ENCODE data around the gene TUBG1. TPM values are rescaled to one million over a fixed set of nuclear protein-coding genes. Genes with fewer than 3 reads are reported as not detected.

Gene TUBG1
- total and polyA plus RNA-seq, 2 of the 8 experiments (the other 6 are each of a cell fraction or from before 2014, with no cell fraction given), result 109 to 208 TPM

GRCh38 chr17:42608305-42609181 lies 940 bp upstream of the TUBG1 start (continued):
- no peak for TF ChIP-seq JUN (IDR thresholded peaks at IDR 0.05; ENCODE audit: low read depth, low read length)
- TF ChIP-seq TBP (IDR thresholded peaks at IDR 0.05; ENCODE audit: low read depth, low read length), result no peak
- no peak for TF ChIP-seq CHD1 (IDR thresholded peaks at IDR 0.05; ENCODE audit: low read depth, low read length)
- TF ChIP-seq KDM4A (IDR thresholded peaks at IDR 0.05; ENCODE audit: low read depth, low read length, severe bottlenecking), result peak; percentile 70
- no peak; the same call in 1 of the 2 replicates for TF ChIP-seq PHF8 (conservative IDR thresholded peaks at IDR 0.05; ENCODE audit: low read depth, low read length)
- no peak for TF ChIP-seq EGR1 (IDR thresholded peaks at IDR 0.05; ENCODE audit: borderline replicate concordance, low read depth, low read length)
- no peak for TF ChIP-seq BRCA1 (IDR thresholded peaks at IDR 0.05; ENCODE audit: low read depth, low read length)
- no peak for TF ChIP-seq POLR2AphosphoS5 (IDR thresholded peaks at IDR 0.05; ENCODE audit: low read depth, low read length)
- no peak for TF ChIP-seq MAFK (IDR thresholded peaks at IDR 0.05; ENCODE audit: low read depth, low read length)
- no peak for TF ChIP-seq HDAC6 (IDR thresholded peaks at IDR 0.05; ENCODE audit: low read depth, low read length)
- TF ChIP-seq CBX8 (IDR thresholded peaks at IDR 0.05; ENCODE audit: borderline replicate concordance, low read depth, low read length), result no peak
- TF ChIP-seq MAX (IDR thresholded peaks at IDR 0.05), result no peak
- peak; percentile 26 for TF ChIP-seq ASH2L (IDR thresholded peaks at IDR 0.05; ENCODE audit: low read length)
- no peak for TF ChIP-seq POU5F1 (IDR thresholded peaks at IDR 0.05; ENCODE audit: low read depth, low read length)
- TF ChIP-seq CBX5 (IDR thresholded peaks at IDR 0.05; ENCODE audit: low read depth, low read length), result no peak
- TF ChIP-seq CTBP2 (IDR thresholded peaks at IDR 0.05; ENCODE audit: borderline replicate concordance, insufficient read depth, insufficient read length, low read length), result no peak
- TF ChIP-seq EZH2 (IDR thresholded peaks at IDR 0.05; ENCODE audit: low read depth, low read length, severe bottlenecking), result no peak
- TF ChIP-seq TCF12 (IDR thresholded peaks at IDR 0.05; ENCODE audit: low read depth, low read length), result no peak

Data from H1 (cell line).